Right renal pelvis (tissue), 4 donors: ENCODE data around the gene EPB41L2. TPM values are rescaled to one million over a fixed set of nuclear protein-coding genes. Genes with fewer than 3 reads are reported as not detected.
"Not testable (repeated sequence)": the region's sequence is repeated elsewhere in the genome, so short reads cannot be mapped to it uniquely, and the experiment has no call there.

Source experiments
- DNase-seq, 4 donors: peaks; one replicate each; pipeline ENCODE4 v3.0.0-alpha.2; 2013; ENCODE audit warnings: low read depth in 4 of 4, low spot score in 3 of 4, missing footprints in 1 of 4
- polyA plus RNA-seq, 4 donors: library from polyadenylated mRNA; unstranded; fragments of 120-200 nt; gene quantifications; one replicate each; pipeline ENCODE4 v1.2.1, GENCODE V29; 2013; ENCODE audit not compliant: insufficient read length in 4 of 4

Gene EPB41L2
- polyA plus RNA-seq, 4 donors, result 123 to 172 (median 168) TPM

GRCh38 chr6:131007286-131007685, 55.8 kb downstream of the EPB41L2 start:
- no peak for DNase-seq

GRCh38 chr6:131005439-131006016, 57.5 kb downstream of the EPB41L2 start:
- no peak for DNase-seq

DNA sequence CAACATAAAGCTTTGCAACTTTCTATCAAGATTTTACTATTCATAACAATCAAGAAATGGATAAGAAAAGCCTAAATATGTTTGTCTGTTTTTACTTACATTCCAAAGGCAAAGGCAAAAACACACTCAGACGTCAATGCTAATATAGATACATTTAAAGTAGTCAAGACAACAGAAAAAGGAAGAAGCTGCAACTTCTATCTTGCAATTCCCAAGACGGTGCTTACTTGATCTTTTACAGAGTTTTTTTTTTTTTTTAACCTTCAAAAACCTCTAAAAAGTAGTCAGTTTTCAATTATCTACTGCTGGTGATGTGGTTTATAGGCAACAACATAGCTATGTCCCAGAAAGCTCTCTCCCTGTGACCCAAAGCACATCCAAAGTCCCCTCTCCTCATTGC, 58.1 kb downstream of the EPB41L2 start:
- DNase-seq, result no peak

GRCh38 chr6:131004387-131004755, 58.7 kb downstream of the EPB41L2 start:
- no peak for DNase-seq

DNA sequence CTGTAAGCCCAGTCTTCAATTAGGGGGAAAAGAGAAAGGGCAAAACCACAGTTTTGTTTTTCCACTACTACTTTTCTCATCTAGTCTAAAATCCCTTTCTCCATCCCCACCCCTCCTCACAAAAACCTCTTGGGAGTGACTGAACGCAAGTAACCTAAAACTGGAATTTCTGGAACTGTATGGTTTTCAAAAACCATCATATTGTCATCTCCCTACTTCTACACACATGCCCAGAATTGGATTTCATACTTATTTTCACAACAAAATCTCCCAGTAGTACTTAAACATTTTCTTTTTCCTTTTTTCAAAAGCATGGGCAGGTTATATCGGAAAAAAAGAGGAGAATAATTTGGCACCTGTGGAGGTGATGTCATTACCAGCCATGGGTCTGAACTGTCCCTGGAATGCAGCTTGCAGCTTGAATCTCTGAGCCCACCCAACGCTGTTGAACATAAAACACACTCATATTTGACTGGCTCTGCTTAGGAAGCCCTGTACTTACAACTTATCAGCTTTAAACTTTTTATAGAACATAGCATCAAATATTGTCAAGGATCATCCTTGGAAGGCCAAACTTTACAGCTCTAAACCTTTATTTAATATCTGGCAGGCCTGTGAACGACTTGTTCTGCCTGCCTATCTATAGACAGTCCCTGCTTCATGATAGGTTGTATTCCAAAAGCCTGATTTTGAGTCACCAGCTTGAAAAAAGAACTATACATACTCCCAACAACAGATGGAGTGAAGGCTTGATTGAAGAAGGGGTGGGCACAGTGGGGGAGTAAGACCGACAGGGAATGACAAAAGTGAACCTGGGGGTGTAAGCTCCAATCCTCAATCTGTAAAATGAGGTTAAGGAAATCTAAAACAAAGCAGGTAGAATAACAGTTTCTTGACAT, 59.3 kb downstream of the EPB41L2 start:
- DNase-seq, result no peak

DNA sequence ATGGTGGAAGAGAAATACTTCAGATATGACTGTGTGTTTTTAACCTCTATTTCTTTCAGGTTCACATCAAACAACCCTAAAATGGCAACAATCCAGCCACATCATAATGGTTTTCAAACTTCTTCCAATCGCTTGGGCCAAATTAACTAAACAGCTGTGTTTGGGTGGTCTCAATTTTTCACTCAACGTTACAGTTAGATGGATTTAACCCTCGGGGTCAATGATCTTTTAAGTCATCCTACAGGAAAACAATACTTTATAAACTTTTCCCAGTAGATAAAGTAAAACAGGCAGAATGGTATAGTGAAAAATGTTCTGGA, 60.4 kb downstream of the EPB41L2 start:
- no peak for DNase-seq

- no peak for DNase-seq
Observed at GRCh38 chr6:131001945-131002660, 60.9 kb downstream of the EPB41L2 start.

DNA sequence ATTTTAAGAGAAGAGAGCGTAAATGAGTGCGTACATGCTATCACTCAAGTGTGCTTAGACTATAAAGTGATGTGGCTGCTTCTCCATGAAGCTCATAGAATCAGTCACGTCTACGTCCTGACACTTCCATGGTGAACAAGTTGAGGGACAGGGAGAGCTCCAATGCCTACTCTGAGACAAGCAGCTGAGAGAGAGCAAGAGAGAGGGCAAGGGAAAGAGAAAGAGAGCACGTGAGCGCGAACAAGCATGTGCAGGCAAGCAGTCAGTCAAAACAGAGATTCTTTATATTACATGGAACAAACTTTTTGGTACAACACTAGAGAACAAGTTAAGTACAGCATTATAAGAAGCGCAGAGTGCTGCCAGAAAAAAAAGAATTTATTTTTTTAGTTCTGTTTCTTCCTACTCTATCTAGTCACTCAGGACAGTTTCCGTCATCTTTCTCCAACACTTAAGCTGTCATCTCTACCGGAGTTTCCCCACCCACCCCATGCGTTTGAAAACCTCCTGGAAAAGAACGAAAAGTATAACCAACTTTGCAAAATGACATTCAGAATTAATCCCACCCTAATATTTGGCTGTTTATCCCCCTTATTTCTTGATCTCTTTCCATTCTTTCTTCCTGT, 61.8 kb downstream of the EPB41L2 start:
- DNase-seq, result no peak

DNA sequence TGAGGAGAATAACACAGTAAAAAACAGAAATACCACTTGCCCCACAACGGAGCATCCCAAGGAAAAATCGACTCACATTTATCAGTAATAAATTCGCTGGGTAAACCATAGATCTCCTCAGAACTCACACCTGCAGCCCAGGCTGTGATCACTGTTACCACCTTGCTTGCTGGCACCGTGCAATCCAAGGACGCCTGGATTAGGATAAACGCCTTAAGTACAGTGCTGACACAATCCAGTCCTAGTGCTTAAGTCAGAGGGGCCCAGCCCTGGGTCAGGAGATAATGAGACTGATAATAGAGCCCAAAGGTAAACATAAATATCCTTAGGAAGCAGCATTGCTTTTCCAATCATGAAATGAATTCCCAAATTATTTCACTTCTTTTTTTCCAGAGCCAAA, 62.5 kb downstream of the EPB41L2 start:
- no peak for DNase-seq

DNA sequence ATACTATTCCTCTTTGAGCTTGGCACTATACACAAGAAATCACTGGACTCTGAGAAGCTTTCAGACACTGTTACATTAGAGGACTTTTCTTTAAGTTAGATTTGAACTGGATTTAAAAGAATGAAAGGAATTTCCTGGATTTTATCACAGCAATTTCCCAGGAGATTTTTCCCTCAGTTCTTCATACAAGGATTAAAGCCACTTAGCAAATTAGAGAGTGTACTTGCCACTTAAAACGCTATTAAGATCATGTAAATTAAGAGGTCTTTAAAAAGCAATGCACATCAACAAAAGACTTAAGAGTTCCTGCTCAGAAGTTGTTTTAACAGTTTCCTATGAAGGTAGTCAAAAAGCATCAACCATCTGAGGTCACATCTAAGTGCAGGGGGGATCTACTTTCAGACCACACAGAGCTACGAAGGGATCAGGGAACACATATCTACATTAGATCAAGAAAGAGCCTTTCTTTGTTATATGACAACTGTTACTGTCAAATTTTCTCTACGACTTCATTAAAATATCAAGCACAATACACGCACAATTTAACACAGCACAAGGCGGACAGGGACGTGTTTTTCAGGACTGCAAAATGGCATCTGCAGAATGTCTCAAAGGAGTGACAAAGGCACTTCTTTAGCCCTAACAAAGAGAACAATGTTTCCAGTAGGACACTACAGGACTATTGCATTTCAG, 65.8 kb downstream of the EPB41L2 start:
- DNase-seq, result no peak

DNA sequence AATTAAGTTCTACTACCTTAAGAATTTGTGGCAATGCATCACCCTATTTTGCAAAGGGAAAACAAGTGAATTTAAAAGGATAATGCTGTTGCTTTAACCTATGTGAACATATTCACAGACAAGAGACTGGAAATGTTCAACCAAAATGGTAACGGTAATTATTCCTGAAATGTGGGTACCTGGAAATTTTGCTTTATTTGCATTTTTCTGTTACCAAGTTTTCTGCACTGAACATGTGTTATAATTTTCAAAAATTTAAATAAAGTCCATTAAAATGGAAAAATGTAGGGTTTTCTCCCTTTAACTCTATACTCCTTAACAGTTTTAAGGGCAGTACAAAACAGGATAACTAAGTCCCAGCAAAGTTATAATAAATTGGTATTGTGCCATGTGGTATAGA, 66.4 kb downstream of the EPB41L2 start:
- DNase-seq, result no peak

DNA sequence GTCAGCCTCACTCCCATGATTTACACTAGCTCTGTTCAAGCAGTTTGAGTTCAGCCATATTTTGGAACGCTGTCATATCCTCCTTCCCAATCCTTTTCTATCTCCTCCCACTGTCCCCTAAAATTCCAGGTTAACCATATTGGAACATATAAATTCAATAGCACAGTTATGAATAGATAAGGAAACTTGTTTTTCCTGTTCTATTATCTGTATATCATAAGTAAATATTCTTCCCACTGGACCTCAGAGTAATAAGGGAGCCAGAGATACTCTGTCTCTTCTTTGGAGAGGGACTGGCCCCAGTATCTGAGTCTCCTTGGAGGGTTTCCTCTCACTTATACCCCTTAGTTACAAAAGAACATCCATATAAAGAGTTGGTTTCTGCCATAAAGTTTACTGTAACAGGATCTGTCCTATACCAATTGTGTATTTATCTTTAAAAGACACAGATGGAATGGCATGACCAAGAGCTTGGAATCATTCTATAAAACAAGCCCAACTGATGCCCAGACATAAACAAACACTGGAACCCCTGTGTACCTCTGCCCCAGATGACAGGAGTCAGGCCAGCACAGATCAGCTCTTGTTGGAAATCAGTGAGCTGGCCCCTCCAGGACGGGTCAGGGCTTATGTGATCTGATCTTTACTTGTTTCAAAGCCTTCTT, 67.1 kb downstream of the EPB41L2 start:
- DNase-seq, result no peak

DNA sequence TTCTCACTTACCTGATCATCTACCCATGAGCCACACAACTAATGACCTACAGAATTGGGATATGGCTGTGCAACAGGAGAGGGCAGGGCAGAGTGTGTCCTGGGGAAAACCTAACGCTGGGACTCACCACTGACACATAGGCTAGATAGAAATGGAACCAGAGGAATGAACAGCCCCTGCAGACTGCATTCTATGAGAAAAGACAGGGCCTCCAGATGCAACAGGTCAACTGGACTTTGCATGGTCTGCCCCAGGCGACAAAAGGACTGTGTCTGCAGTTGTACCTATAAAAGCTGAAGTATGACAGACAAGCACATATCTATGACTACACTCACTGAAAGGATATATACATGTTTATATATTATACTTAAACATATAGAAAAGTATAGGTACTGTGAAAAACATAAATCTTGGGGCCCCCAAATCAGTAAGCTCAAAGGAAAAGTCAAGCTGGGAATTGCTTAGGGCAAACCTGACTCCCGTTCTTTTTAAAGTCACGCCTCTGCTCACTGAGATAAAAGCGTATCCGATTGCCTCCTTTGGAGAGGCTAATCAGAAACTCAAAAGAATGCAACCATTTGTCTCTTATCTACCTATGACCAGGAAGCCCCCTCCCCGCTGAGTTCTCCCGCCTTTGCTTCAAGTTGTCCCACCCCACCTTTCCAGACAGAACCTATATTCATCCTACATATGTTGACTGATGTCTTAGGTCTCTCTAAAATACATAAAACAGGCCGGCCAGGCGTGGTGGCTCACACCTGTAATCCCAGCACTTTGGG, 68.5 kb downstream of the EPB41L2 start:
- no peak for DNase-seq

DNA sequence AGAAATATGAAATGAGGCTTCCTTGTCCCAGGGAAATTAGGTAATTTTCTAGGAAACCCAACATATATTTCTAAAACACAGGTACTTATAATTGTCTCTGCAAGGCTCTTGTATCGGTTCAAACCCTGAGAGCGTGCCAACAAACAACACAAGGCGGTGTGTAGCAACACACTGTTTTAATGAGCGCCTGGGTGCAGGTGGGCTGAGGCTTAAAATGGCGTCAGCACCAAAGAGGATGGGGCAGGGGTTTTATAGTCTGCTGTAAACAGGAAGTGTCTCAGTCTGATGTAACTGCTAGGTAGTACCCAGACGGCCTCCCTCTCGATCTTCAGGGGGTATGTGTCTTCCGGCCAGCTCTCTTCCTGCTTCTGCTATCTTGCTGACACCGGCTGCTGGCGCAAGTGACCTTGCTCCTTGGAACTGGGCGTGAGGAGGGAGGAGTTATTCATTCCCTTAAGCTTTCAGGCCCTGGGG, 69.7 kb downstream of the EPB41L2 start:
- no peak for DNase-seq

GRCh38 chr6:130991422-130992137, 71.5 kb downstream of the EPB41L2 start:
- no peak for DNase-seq

GRCh38 chr6:130987539-130987938, 75.5 kb downstream of the EPB41L2 start:
- not testable (repeated sequence) for DNase-seq

- no peak for DNase-seq
Observed at GRCh38 chr6:130985115-130985514, 77.9 kb downstream of the EPB41L2 start.

GRCh38 chr6:130982941-130983456, 80.0 kb downstream of the EPB41L2 start:
- no peak for DNase-seq
